GM19395 (cell line): ENCODE results near the gene B9D1.
"Not testable (repeated sequence)": the region's sequence is repeated elsewhere in the genome, so short reads cannot be mapped to it uniquely, and the experiment has no call there.

ENCODE experiments used
- ATAC-seq: cut with Tn5 transposase; IDR thresholded peaks from one replicate; pipeline ENCODE4 v1.9.1; 2021; ENCODE audit warnings: mild to moderate bottlenecking, moderate library complexity; ENCODE audit not compliant: unreplicated experiment

B9D1 gene

DNA sequence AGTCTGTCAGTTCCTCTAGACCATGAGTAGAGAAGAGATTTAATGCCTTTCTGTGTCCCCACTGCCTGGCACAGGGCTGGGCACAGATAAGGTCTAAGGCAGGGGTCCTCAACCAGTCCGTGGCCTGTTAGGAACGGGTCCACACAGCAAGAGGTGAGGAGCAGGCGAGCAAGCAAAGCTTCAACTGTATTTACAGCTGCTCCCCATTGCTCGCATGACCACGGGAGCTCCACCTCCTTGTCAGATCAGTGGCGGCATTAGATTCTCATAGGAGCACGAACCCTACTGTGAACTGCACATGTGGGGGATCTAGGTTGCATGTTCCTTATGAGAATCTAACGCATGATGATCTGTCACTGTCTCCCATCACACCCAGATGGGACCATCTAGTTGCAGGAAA lies 1.8 kb downstream of the B9D1 start:
- ATAC-seq: no peak

DNA sequence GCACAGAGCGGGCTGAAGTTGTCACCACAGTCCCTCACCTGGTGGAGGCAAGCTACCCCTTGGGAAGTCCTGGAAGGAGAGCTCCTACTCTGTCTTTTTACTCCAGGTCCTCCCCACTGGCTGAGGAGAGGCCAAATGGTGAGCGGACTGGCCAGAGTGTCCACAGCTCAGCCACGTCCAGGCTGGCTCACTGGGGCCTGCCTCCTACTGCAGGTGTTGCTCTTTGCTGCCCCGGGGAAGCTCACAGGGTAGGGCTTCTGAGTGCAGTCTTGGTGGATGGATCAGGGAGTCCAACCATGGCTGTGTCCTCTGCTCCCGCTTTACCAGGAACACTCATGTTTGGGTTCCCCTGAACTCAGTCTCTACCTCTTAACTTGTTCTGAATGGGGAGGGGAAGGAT lies 2.7 kb downstream of the B9D1 start:
- no peak for ATAC-seq

DNA sequence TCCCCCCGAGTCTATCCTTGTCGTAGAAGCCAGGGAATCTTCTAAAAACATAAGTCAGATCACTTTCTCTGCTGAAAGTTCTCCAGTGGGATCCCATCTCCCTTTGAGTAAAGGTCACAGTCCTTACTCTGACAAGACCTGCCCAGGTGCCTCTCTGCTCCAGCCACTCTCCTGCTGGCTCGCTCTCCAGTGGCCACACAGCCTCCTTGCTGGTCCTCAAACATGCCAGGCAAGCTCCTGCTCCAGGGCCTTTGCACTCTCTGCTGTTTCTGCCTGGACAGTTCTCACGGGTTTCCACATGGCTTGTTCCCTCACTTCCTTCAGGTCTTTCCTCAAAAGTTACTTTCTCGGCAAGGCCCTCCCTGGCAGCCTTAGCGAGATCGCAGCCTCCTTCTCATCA lies 3.4 kb downstream of the B9D1 start:
- ATAC-seq: no peak

DNA sequence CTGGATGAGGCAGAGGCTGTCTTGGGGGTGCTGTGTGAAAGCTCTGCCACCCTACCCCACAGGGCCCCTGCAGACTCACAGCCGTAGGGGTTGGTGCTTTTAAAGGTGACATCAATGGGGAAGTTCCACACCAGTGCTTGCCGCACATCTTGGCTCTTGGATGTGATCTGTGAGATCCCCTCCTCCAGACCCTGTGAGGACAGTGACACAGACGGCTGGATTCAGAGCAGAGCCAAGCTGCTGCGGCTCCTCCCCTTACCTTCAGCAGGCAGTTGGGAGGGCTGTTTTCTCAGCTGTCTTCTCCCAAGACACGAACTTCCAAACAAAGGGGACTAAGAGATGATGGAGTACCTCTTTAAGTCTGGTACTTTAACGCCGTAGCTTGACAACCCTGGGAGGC lies 4.8 kb downstream of the B9D1 start:
- no peak for ATAC-seq

DNA sequence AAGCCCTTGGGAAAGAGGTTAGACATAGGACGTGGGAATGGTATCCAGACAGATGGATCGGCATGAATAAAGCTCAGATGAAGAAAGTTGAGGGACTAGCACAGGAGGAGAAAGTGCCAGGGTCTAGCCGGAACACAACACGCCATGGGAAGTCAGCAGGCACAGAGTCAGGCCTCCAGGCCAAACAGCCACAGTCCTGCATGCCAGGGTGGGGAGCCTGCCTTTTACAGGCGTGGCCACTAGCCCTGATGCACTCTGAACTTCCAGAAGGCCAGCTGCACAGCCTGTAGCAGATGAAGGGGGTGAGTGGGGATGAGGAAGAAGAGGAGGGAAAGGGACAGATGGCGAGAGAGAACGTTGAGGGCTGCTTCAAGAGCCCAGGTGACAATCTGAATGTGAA lies 5.2 kb downstream of the B9D1 start:
- ATAC-seq: no peak

DNA sequence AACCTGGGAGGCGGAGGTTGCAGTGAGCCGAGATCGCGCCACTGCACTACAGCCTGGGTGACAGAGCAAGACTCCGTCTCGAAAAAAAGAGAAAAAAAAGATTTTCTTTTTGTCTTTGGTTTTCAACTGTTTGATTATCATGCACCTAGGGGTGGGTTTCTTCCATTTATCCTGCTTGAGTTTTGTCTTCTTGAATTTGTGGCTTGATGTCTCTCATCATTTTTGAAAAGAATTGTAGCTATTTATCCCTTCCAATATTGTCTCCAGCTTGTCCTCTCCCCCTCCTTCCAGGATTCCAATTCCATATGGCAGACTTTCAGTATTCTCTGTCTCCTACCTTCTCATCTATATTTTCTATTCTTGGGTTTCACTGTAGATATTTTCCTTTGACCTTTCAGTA lies 7.8 kb downstream of the B9D1 start:
- no peak for ATAC-seq

DNA sequence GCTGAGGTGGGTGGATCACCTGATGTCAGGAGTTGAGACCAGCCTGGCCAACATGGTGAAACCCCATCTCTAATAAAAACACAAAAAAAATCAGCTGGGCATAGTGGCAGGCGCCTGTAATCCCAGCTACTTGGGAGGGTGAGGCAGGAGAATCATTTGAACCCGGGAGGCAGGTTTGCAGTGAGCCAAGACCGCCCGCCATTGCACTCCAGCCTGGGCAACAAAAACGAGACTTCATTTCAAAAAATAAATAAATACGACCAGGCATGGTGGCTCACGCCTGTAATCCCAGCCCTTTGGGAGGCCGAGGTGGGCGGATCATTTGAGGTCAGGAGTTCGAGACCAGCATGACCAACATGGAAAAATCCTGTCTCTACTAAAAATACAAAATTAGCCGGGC lies 9.1 kb downstream of the B9D1 start:
- not testable (repeated sequence) for ATAC-seq

DNA sequence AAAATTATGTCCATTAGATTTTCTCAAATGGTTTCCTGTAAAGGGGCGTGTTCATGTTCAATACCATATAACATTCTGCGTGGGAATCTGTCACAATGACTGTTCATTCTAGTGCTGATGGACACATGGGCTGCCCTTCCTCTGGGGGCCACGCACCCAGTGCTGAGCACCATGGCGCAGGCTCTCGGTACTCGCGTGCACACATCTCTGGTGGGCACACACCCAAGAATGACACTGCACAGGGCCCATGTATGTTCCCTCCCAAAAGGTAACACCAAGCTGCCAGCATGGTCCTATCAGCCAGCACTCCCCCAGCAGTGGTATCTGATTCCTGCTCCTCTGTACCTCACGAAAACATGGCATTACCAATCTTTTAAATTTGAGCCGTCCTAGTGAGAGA lies 13.7 kb downstream of the B9D1 start:
- ATAC-seq: no peak

DNA sequence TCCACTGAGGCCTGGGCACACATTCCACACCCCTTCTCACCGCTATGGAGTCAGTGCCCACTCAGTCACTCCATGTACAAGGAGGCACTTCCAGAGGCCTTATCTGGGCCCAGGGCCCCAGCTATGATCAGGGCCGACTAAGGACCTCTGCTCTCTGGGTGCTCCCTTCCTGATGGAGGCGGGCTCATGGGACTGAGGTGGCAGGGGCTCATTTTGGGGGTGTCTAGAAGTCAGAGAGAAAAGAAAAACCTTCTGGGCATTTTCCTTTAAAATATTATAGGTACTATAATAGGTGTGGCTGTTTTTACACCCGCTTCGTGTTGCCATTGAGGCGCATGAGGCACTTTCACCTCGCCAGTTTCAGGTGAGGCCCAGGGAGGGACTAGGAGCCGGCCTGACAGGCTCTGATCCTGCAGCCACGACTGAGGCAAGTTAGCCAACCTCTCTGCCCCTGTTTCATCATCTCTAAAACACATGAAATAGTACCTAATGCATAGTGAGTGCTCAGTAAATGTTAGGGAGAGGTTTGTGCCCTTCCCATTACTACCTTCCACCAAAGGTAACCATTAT lies 14.4 kb downstream of the B9D1 start:
- ATAC-seq: no peak

DNA sequence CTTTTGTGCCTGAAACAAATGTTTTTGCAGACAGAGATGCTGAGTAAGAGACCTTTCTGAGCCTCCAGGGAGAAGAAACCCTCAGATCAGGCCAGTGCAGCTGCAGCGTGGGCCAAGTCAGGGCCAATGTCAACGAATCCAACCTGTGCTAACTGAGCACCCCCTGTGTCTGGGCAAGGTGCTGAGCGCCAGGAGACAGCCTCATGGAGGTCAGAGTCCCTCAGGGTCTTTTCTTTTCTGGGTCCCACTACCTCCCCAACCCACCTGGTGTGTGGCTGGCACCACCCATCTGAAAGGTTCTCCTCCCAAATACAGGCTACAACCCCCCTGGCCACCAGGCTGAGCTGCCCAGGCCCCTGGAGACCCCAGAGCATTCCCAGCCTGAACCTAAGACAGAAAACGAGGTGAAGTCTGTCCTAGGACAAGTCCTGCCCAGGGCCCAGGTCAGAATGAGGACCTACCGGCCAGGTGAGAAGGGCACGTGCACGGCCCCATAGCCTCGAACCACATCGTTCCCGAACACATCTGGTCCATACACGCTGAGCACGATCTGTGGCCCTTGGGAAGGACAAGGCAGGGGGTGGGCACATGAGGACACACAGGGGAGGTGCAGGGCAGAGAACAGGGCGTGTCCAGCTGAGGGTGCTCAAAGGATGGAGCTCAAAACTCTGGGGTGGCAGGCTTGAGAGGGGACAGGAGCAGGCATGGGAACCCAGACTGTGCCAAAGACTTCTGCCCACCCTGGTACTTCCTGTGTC lies 15.0 kb downstream of the B9D1 start:
- ATAC-seq: no peak

DNA sequence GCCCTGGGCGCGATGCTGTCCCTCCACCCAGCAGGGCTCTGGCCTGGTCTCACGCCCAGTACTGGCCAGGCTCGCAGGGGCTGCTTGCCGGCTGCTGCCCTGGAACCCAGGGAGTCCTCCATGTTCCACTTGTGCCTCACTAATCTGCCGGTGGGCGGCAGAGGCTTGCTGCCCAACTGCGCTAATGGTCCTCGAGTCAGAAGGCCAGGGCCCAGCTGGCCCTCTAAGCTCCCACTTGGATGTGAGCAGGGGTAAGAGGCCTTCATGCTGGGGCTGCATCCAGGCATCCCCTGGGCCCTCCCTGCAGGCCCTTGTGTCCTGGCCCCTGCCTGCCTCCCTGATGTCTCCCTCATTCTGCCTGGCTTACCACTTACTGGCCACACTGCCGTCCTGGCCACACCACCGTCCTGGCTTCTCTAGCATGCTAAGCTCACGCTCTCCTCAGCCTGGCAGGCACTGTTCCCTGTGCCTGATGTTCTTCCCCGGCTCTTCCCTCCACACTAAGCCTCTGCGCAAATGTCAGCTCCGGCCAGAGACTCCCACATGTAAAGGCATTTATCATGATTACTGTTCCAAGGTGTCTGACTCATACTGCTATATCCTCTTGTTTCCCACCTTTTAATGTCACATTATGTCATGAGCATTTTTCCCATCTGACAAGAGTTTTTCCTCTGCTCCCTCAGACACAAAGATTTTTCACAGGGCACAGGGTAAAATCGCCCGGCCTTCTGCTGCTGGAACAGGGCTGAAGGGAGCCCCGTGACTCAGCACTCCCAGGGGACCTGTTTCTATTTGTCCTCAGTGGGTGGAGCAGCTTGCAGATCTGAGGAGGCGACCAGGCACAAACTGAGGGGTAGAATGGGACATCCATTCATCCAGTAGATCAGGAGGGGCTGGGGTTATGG lies 15.9 kb downstream of the B9D1 start:
- no peak for ATAC-seq

DNA sequence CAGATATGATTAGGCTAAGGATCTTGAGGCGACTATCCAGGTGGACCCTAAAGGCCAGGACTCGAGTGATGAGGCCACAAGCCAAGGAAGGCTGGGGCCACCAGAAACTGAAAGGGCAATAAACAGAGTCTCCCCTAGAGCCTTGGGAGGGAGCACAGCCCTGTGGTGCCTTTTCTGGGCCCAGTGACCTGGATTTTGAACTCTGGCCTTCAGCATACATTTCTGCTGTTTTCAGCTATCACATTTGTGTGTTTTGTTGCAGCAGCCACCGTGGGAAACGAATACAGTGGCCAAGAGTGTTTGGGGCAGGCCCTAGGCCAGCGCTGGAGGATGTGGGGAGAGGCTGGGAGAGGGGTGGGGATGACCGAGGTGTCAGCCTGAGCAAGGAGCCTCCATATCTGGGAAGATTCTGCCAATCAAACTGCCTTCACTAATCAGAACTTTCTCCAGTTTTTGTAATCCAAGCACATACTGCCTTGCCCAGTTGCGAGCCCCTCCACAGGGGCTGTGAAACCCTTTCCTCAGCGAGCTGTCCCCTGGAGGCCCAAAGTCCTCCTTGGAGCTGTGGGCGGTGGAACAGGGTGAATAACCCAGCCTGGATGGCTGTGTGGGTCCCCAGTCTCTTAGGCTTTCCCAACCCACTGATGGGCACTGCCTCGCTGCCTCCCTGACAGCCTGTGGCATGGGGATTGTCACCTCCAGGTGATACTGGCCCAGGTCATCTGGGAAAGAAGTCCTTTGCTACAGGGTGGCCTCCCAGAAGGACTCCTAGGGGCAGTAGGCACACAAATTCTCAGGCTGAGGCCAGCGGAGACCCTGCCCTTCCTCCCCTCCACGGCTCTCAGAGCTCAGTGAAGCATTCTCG lies 16.8 kb downstream of the B9D1 start:
- ATAC-seq: no peak

DNA sequence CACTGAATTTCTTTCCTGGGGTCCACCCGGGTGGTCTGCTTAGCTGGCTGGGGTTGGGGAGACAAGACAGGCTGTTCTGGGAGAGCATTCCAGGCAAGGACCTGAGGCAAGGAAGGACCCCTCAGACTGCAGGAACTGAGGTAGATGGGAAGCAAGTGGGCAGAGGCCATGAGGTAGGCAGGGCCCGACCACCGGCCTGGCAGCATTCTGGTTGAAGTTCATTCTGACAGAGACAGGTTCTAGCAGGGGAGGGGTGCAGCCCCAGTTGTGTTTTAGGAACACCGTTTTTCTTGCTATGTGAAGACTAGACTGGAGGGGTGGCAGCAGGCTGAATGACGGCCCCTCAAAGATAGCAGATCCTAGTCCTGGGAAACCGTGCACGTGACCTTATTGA lies 17.5 kb downstream of the B9D1 start:
- no peak for ATAC-seq

DNA sequence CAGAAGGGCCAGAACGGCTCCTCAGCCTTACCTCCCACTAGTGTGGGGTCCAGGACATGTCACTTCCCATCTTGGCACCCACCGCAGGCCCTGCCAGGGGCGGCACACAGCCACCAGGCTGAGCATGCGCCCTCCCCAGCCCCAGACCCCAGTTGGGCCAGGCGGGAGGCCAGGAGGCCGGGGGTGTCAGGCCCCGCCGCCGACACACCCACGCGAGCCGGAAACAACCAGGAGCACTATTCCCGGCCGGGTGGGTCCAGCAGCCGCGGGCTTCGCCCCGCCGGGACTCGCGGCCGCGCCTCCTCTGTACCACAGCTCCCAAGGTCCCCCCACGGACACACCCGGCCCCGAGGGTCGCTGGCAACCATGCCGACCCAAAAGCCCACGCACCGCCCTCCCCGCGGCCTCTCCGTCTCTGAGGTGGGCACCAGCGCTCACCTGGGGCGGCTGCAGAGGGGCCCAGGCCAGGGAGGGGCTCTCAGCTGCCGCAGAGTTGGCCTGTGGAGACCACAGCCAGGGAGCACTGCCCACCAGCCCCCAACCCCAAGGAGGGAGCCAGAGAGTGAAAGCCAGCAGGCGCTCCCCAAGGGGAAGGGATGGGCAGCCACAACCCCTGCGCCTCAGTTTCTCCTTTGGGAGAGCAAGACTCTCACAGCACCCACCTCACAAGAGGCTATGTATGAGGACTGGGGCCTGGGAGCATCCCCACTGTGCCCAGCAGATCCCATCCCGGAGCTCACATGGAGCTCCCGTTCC lies 18.0 kb downstream of the B9D1 start:
- no peak for ATAC-seq

DNA sequence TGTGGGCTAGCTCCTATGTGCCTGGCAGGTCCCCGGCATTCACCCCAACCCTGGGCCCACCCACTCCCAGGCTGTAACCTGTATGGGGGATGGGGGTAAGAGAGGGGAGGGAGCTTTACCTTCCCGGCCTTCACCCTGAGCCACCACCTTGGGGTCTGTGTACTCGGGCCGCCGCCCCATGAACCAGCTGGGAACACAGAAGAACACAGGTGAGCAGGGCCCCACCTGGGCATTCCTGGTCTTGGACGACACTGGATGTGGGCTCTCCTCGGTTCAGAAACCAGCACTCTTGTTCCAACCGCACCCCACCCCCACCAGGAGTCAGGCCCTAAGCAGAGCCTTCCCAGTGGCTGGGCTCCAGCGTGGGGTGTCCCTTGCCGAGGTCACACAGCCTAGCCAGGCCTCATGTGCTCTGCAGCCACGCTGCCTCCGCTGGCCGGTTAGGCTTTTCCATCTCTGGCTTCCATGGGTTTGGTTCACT lies 18.8 kb downstream of the B9D1 start:
- ATAC-seq: no peak

DNA sequence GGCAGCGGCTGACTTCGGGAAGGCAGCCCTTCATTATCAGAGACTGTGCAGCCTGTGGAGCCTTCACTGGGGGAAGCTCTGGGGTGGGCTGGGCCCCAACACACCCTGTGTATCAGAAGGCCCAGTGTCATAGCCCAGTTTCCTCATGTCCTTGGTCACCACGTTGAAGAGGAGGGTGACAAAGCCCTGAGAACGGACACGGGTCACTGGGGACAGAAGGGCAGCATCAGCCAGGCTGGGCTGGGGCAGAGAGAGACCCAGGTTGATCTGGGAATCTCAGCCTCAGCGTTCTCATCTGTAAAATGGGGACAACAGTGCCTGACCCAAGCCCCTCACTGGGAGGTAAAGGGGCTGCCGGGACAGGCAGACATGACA lies 19.3 kb downstream of the B9D1 start:
- no peak for ATAC-seq

DNA sequence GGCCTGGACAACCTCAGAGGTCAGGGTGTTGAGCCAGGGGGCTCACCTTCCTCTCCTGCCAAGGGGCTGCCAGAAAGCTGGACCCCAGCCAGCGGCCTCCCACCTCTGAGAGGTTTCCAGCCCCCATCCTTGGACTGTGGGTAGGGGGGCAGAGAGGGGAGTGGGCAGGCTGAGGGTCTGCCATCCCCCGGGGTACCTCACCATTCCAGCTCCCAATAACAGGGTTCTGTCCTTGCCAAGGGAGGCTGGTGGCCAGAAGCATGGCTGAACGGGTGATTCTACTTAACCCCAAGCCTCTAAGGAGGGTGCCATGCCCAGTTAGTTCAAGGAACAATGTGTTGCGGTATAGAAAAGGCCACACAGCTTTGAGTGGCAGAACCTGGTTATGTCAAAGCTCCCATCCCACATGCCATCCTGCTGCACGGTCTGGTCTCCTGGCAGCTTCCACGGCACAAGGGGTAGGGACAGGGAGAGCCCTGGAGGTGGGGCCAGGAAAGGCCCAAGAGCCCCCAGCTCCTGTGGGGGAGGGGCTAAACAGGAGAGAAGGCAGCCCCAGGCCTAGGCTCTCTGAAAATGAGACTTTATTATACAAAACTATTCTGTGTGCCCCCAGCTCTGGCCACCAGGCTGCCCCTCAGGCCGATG lies 19.8 kb downstream of the B9D1 start:
- no peak for ATAC-seq

DNA sequence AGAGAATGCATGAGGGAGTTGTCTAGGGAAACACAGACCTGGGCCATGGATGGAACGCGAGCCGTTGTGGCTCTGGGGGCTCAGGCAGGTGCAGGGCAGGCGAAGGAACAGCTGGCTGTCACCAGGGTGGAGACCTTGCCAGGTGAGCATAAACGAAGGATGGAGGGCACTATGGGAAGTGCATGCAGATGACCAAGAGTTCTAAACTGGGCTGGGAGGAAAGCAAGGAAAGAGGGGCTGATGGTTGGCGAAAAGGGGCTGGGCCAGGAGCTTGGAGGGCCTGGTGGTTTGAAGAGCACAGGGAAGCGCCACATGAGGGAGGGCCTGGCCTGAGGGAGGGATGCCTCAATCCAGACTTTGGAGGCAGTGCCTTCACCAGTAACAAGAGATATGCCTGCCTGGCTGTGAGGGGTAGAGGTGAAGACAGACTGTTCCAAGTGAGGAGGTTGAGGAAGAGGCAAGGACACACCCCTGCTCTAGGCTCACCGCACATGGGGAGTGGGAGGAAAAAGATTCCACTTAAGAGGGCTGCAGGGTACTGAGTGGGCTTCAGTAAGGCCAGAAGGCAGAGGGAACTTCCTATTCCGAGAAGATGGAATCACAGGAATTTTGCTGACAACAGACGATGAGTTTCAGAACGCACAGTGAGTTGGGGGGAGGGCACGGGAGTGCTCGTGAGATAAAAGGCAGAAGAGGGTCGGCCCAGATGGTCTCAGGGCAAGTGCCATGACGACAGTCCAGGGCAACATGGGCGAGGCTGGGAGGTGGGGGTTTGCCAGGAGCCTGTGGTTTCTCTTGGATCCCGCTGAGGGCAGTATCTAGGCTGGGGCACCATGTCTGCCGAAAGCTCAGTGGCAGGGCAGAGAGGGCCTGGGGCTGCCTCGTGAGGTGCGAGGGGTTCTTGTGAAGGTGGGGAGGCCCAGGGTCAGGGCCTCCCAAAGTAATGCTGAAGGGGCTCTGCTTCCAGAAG lies 20.6 kb downstream of the B9D1 start:
- ATAC-seq: no peak

DNA sequence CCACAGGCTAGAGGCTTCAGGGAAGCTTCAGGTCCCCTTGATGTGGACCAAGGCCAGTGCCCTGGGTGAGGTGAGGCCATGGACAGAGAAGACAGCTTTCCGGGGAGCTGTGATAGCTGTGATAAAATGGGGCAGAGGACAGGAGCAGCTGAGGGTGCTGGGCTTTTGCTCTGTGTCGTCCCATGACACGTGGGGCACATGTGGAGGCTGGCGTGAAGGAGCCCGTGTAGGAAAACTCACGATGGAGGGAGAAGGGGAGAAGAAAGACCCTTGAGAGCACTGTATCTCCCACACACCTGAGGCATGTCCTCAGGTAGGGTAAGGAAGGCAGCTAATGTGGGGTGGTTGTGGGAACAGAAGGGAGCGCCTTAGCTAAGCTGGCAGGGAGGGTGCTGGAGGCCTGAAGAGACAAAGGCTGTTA lies 21.3 kb downstream of the B9D1 start:
- no peak for ATAC-seq
